Neuronal stem cell (in vitro differentiated cells): Measurements from ENCODE around the gene RAP1GAP2.

ENCODE experiments used
- DNase-seq: peaks from one replicate; pipeline ENCODE4 v3.0.0-alpha.2; 2013; ENCODE audit warnings: low spot score
- H2AFZ ChIP-seq: one replicate; pipeline ENCODE4 v1.6.1; 2013; ENCODE audit warnings: mild to moderate bottlenecking, low read length, inconsistent platforms
- H2AK5ac ChIP-seq: 2 replicates; pipeline ENCODE4 v1.6.1; 2013; ENCODE audit warnings: low read depth, mild to moderate bottlenecking, inconsistent platforms, low read length, moderate library complexity, mixed read lengths
- H2BK120ac ChIP-seq: 2 replicates; pipeline ENCODE4 v1.6.1; 2013; ENCODE audit warnings: low read depth, mild to moderate bottlenecking, inconsistent platforms, low read length, moderate library complexity, mixed read lengths
- H2BK12ac ChIP-seq: one replicate; pipeline ENCODE4 v1.6.1; 2013; ENCODE audit warnings: low read length, inconsistent platforms
- H2BK15ac ChIP-seq: 2 replicates; pipeline ENCODE4 v1.6.1; 2013; ENCODE audit warnings: mild to moderate bottlenecking, low read length, inconsistent platforms, mixed read lengths
- H2BK5ac ChIP-seq: one replicate; pipeline ENCODE4 v1.6.1; 2013; ENCODE audit warnings: inconsistent platforms, mild to moderate bottlenecking, low read length, moderate library complexity
- H3K14ac ChIP-seq: one replicate; pipeline ENCODE4 v1.6.1; 2013; ENCODE audit warnings: low read length, inconsistent platforms
- H3K18ac ChIP-seq: 2 replicates; pipeline ENCODE4 v1.6.1; 2013; ENCODE audit warnings: low read length, inconsistent platforms
- H3K23ac ChIP-seq: 2 replicates; pipeline ENCODE4 v1.6.1; 2013; ENCODE audit warnings: low read depth, mild to moderate bottlenecking, mixed read lengths, low read length, inconsistent platforms; ENCODE audit not compliant: poor library complexity
- H3K27ac ChIP-seq: replicated peaks from 3 replicates; pipeline ENCODE4 v1.5.1; 2013; ENCODE audit warnings: low read length, inconsistent platforms
- H3K27me3 ChIP-seq, 3 experiments: 2 replicates each; pipeline ENCODE4 v1.6.1; 2013; ENCODE audit warnings: low read length in 3 of 3, mild to moderate bottlenecking in 2 of 3, inconsistent platforms in 1 of 3, low read depth in 1 of 3, mixed read lengths in 1 of 3, moderate library complexity in 1 of 3; ENCODE audit not compliant: control insufficient read depth in 3 of 3, insufficient read depth in 3 of 3
- H3K36me3 ChIP-seq, 2 donors: replicated peaks in 1 of 2; 2 replicates each; pipeline ENCODE4 v1.6.1; 2013; ENCODE audit warnings: low read length in 2 of 2; ENCODE audit not compliant: control insufficient read depth in 2 of 2, insufficient read depth in 2 of 2
- H3K4ac ChIP-seq: 2 replicates; pipeline ENCODE4 v1.6.1; 2013; ENCODE audit warnings: inconsistent platforms, mild to moderate bottlenecking, low read length, moderate library complexity
- H3K4me1 ChIP-seq, 2 donors: 1 replicate in 1 of 2; 2 replicates in 1 of 2; pipeline ENCODE4 v1.6.1; 2013; ENCODE audit warnings: low read length in 2 of 2, low read depth in 1 of 2; ENCODE audit not compliant: control insufficient read depth in 2 of 2, insufficient read depth in 1 of 2
- H3K4me2 ChIP-seq: one replicate; pipeline ENCODE4 v1.6.1; 2013; ENCODE audit warnings: mild to moderate bottlenecking, low read length, inconsistent platforms; ENCODE audit not compliant: insufficient read depth, poor library complexity, severe bottlenecking
- H3K4me3 ChIP-seq, 2 donors: 2 replicates each; pipeline ENCODE4 v1.5.1; 2013; ENCODE audit warnings: low read length in 2 of 2, mild to moderate bottlenecking in 2 of 2, inconsistent platforms in 1 of 2, moderate library complexity in 1 of 2
- H3K79me1 ChIP-seq: one replicate; pipeline ENCODE4 v1.6.1; 2013; ENCODE audit warnings: low read depth, mild to moderate bottlenecking, inconsistent platforms, low read length, moderate library complexity
- H3K9ac ChIP-seq: one replicate; pipeline ENCODE4 v1.6.1; 2013; ENCODE audit warnings: mild to moderate bottlenecking, low read depth, low read length, inconsistent platforms; ENCODE audit not compliant: poor library complexity
- H3K9me3 ChIP-seq, 2 donors: replicated peaks in 1 of 2; 2 replicates each; pipeline versions ENCODE3 to v1.6.1; 2013; ENCODE audit warnings: low read length in 2 of 2, mild to moderate bottlenecking in 2 of 2, inconsistent platforms in 1 of 2, low read depth in 1 of 2, mixed read lengths in 1 of 2, moderate library complexity in 1 of 2; ENCODE audit not compliant: control insufficient read depth in 2 of 2, insufficient read depth in 1 of 2
- H4K8ac ChIP-seq: one replicate; pipeline ENCODE4 v1.6.1; 2013; ENCODE audit warnings: low read depth, mild to moderate bottlenecking, inconsistent platforms, low read length, moderate library complexity
- H4K91ac ChIP-seq: one replicate; pipeline ENCODE4 v1.6.1; 2013; ENCODE audit warnings: low read length, low read depth, mild to moderate bottlenecking, inconsistent platforms; ENCODE audit not compliant: poor library complexity
- WGBS, 2 donors: extraction: QIAGEN DNeasy Blood & Tissue Kit; methylation state at CpG; one replicate each; pipeline ENCODE4 v1.1.7; 2013; ENCODE audit warnings: missing lambda C conversion rate in 2 of 2, mixed read lengths in 1 of 2; ENCODE audit not compliant: insufficient read length in 2 of 2, insufficient replicate concordance in 1 of 2; ENCODE audit errors: extremely low coverage in 2 of 2; 5-methylcytosine and 5-hydroxymethylcytosine counted together

Gene RAP1GAP2

DNA sequence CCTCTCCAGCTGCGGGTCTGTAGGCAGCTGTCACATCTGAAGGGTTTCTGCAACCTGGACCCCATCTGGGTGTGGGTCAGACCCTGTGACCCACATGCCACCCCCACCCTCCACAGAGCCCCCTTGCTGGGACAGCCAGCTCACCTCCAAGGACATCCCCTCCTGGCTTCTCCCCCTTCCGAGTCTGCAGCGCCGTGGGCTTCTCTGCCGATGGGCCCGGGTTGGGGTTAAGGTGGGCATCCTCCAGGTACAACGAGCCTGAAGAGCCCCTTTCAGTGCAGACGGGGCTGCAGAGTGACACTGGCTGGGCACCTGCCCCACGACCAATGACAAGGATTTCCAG is 238.3 kb downstream of the RAP1GAP2 start:
- no CpG with 5 or more reads among the region's 9 CpGs for WGBS, 2 donors
- H2BK120ac ChIP-seq: no peak overlapping the region
- no peak overlapping the region for H2BK5ac ChIP-seq
- no peak for DNase-seq
- H2AFZ ChIP-seq: no peak overlapping the region
- no peak overlapping the region for H3K27ac ChIP-seq
- no peak overlapping the region for H4K91ac ChIP-seq
- peak overlapping the region; percentile 11 for H2AK5ac ChIP-seq
- H3K27me3 ChIP-seq: peaks cover 0 to 7% (median 0%) of the 10 kb centered on the region in 3 experiments
- no peaks in the 10 kb centered on the region for H3K9me3 ChIP-seq
- peak overlapping the region; percentile 89 for H3K14ac ChIP-seq
- H3K4ac ChIP-seq: no peak overlapping the region
- H3K23ac ChIP-seq: peak overlapping the region; percentile 43
- no peak overlapping the region for H2BK12ac ChIP-seq
- no peak overlapping the region for H3K4me2 ChIP-seq
- no peak overlapping the region for H2BK15ac ChIP-seq
- peaks cover 3% of the 10 kb centered on the region for H3K79me1 ChIP-seq
- H4K8ac ChIP-seq: no peak overlapping the region
- no peak overlapping the region for H3K9ac ChIP-seq
- no peaks in the 10 kb centered on the region for H3K36me3 ChIP-seq
- H3K4me1 ChIP-seq: peaks cover 0 to 5% of the 10 kb centered on the region in 2 donors
- H3K4me3 ChIP-seq: no peak overlapping the region
- peak overlapping the region; percentile 57 for H3K18ac ChIP-seq

DNA sequence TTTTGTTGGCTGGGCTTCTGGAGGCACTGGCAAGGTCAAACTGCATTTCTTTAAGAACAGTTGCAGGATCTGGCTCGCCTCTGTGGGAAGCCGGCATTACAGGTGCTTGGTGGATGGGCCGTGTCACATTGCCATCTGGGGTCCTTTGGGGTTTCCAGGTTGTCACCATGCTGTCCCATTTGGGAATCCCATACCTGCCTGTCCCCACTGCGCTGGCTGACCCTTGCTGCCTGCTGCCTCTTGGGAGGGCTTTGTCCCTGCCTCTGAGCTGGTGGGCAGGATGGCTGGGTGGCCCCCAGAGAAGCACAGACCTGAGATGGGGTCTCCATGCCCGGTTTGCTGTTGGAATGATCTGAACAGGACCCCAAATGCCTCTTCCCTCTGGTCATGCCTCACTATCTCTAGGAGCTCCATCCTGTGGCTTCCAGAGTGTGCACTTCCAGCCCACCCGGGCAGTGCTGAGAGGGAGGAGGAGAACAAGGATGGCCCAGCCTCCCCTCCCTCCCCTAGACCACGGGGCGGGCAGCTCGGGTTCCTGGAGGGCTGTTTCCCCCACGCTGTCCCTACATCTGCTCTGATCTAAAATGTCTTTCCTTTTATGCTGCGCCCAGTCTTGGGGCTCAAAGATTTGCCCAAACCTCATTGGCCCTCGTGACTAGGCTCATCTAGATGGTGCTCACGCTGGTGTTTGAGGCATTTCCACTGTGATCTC is 239.2 kb downstream of the RAP1GAP2 start:
- Histone ChIP-seq H3K4ac (no peak overlapping the region), H2AFZ (no peak overlapping the region), H3K23ac (no peak overlapping the region), H2AK5ac (peak overlapping the region; percentile 60), H2BK120ac (peak overlapping the region; percentile 87), H3K4me3 (no peak overlapping the region), H2BK5ac (no peak overlapping the region), H3K79me1 (peaks cover 3% of the 10 kb centered on the region), H3K4me1 (peaks cover 0 to 5% of the 10 kb centered on the region in 2 donors), H4K91ac (no peak overlapping the region), H3K9me3 (no peaks in the 10 kb centered on the region), H4K8ac (peak overlapping the region; percentile 92), H2BK12ac (peak overlapping the region; percentile 16), H2BK15ac (no peak overlapping the region), H3K4me2 (no peak overlapping the region), H3K18ac (peak overlapping the region; percentile 19), H3K27me3 (peaks cover 0 to 7% (median 0%) of the 10 kb centered on the region in 3 experiments), H3K27ac (no peak overlapping the region), H3K14ac (peak overlapping the region; percentile 31), H3K36me3 (no peaks in the 10 kb centered on the region), H3K9ac (no peak overlapping the region)
- DNase-seq: no peak
- WGBS, 2 donors: no CpG with 5 or more reads among the region's 13 CpGs

DNA sequence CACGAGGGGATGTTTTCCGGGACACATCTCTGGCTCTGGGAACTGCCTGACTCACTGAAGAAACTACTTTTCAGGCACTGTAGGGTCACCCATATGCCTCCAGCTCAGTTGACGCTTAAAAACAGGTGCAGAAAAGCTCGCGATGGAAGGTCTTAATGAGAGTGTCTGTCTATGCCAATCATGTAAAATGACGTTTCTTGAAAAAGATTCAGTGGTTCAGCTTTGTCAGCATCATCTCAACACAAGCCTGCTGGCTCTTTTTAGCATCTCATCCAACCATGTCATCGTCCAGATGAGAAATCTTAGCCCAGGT is 239.7 kb downstream of the RAP1GAP2 start:
- no peak overlapping the region for H3K18ac ChIP-seq
- no peak overlapping the region for H2AFZ ChIP-seq
- H3K14ac ChIP-seq: no peak overlapping the region
- peaks cover 0 to 5% of the 10 kb centered on the region in 2 donors for H3K4me1 ChIP-seq
- no peak overlapping the region for H2BK120ac ChIP-seq
- no peaks in the 10 kb centered on the region for H3K9me3 ChIP-seq
- no peak for DNase-seq
- H3K4me2 ChIP-seq: no peak overlapping the region
- H3K4ac ChIP-seq: no peak overlapping the region
- H3K27me3 ChIP-seq: peaks cover 0 to 7% (median 0%) of the 10 kb centered on the region in 3 experiments
- no CpG with 5 or more reads among the region's 7 CpGs for WGBS, 2 donors
- no peak overlapping the region for H3K4me3 ChIP-seq
- H2BK15ac ChIP-seq: no peak overlapping the region
- peaks cover 3% of the 10 kb centered on the region for H3K79me1 ChIP-seq
- no peak overlapping the region for H4K8ac ChIP-seq
- H2AK5ac ChIP-seq: no peak overlapping the region
- no peaks in the 10 kb centered on the region for H3K36me3 ChIP-seq
- no peak overlapping the region for H3K23ac ChIP-seq
- no peak overlapping the region for H2BK5ac ChIP-seq
- H3K9ac ChIP-seq: no peak overlapping the region
- no peak overlapping the region for H4K91ac ChIP-seq
- H2BK12ac ChIP-seq: no peak overlapping the region
- H3K27ac ChIP-seq: no peak overlapping the region

DNA sequence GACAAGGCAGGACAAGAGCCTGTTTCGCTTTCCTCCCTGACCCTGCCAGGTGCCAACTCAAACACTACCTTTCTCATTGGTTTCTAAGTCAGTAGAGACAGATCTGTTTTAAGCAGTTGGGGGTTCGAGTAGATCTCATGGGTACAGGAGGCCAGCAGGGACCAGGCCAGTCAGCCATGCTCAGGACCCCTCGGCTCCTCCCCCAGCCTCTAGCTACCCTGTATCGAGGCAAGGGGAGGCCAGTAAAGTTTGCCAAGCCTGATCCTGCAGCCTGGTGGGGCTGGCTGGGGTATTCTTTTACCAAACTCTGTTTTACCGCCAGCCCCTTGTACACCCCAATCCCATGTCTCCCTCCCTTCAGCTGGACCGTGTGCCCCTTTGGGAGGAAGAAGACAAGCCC is 240.6 kb downstream of the RAP1GAP2 start:
- no peak overlapping the region for H3K4ac ChIP-seq

More for the DNA sequence above, 240.6 kb downstream of the RAP1GAP2 start:
- H3K27ac ChIP-seq: no peak overlapping the region
- H2BK12ac ChIP-seq: no peak overlapping the region
- no peak overlapping the region for H2AK5ac ChIP-seq
- no peak overlapping the region for H4K8ac ChIP-seq
- peaks cover 0 to 5% of the 10 kb centered on the region in 2 donors for H3K4me1 ChIP-seq
- no peak overlapping the region for H2BK5ac ChIP-seq
- no peak overlapping the region for H3K9ac ChIP-seq
- no peak overlapping the region for H3K4me3 ChIP-seq
- H2AFZ ChIP-seq: no peak overlapping the region
- peaks cover 0 to 7% (median 0%) of the 10 kb centered on the region in 3 experiments for H3K27me3 ChIP-seq
- H2BK15ac ChIP-seq: no peak overlapping the region
- no peak overlapping the region for H3K14ac ChIP-seq
- H4K91ac ChIP-seq: no peak overlapping the region
- no CpG with 5 or more reads among the region's 6 CpGs for WGBS, 2 donors
- DNase-seq: no peak
- H3K23ac ChIP-seq: no peak overlapping the region
- H3K4me2 ChIP-seq: no peak overlapping the region
- H3K18ac ChIP-seq: peak overlapping the region; percentile 44
- no peaks in the 10 kb centered on the region for H3K9me3 ChIP-seq
- no peaks in the 10 kb centered on the region for H3K36me3 ChIP-seq
- H2BK120ac ChIP-seq: no peak overlapping the region
- H3K79me1 ChIP-seq: peaks cover 3% of the 10 kb centered on the region
